Activated T-cell treated with anti-CD3 and anti-CD28 coated beads, Interleukin-2, amount 50 U/mL, for 72 hours (primary cell): Measurements from ENCODE around the gene MON2. TPM values are rescaled to one million over a fixed set of nuclear protein-coding genes. Genes with fewer than 3 reads are reported as not detected.

ENCODE experiments used
- ATAC-seq, 2 donors: fragments of 150-1000 bp; cut with Tn5 transposase; replicated peaks in 1 of 2; 2 replicates each; pipeline ENCODE4 v1.10.0; 2021; ENCODE audit warnings: moderate library complexity in 2 of 2, mild to moderate bottlenecking in 1 of 2
- DNase-seq, 2 donors: peaks; one replicate each; pipeline ENCODE4 v3.0.0; 2021 to 2022; ENCODE audit warnings: mixed read lengths in 1 of 2
- H3K27ac Mint-ChIP-seq: one replicate; pipeline ENCODE4 v1.8.0; 2022; ENCODE audit warnings: mild to moderate bottlenecking, moderate library complexity, mixed read lengths
- H3K27me3 Mint-ChIP-seq: one replicate; pipeline ENCODE4 v1.8.0; 2022; ENCODE audit warnings: low read depth, mixed read lengths
- H3K36me3 Mint-ChIP-seq, 2 donors: one replicate each; pipeline ENCODE4 v1.8.0; 2022; ENCODE audit warnings: mixed read lengths in 2 of 2, mild to moderate bottlenecking in 1 of 2; ENCODE audit not compliant: insufficient read depth in 2 of 2
- H3K4me1 Mint-ChIP-seq: one replicate; pipeline ENCODE4 v1.8.0; 2022; ENCODE audit warnings: low read depth, mixed read lengths
- H3K4me3 Mint-ChIP-seq, 2 donors: one replicate each; pipeline ENCODE4 v1.8.0; 2022; ENCODE audit warnings: mild to moderate bottlenecking in 2 of 2, mixed read lengths in 2 of 2, moderate library complexity in 2 of 2
- H3K9me3 Mint-ChIP-seq, 2 donors: one replicate each; pipeline ENCODE4 v1.8.0; 2022; ENCODE audit warnings: mixed read lengths in 2 of 2
- total RNA-seq, 2 donors: library from RNA; stranded (reverse); gene quantifications; one replicate each; pipeline ENCODE4 v1.2.3, GENCODE V29; 2022

The MON2 gene
- total RNA-seq, 2 donors from 2014 or later: 36.0 to 41.6 TPM

DNA sequence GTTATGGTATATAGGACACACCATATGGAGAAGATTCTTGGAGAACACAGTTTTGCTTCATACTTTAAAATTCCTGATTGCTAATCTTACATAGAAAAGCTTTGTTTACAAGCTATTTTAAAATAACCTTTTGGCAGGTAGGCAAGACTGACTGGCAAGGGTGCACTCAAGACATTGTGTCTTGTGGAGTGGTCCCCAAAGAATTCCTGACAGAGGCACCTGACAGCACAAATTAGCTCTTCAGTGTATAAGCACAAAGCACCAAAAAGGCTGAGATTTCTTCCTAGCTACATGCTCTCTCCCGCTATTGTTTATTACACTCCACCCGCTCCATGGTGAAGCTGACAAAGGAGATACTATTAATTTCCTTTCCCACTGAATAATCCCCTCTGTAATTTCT is 139.4 kb downstream of the MON2 start:
- no peak for ATAC-seq
- H3K36me3 Mint-ChIP-seq: peaks cover 2 to 3% of the 10 kb centered on the region in 2 donors
- DNase-seq: no peak
- H3K27me3 Mint-ChIP-seq: no peaks in the 10 kb centered on the region
- peaks cover 41% of the 10 kb centered on the region for H3K4me1 Mint-ChIP-seq
- H3K27ac Mint-ChIP-seq: no peak overlapping the region
- H3K9me3 Mint-ChIP-seq: no peaks in the 10 kb centered on the region
- peak overlapping the region in 1 of 2 donors; percentile 94 for H3K4me3 Mint-ChIP-seq

DNA sequence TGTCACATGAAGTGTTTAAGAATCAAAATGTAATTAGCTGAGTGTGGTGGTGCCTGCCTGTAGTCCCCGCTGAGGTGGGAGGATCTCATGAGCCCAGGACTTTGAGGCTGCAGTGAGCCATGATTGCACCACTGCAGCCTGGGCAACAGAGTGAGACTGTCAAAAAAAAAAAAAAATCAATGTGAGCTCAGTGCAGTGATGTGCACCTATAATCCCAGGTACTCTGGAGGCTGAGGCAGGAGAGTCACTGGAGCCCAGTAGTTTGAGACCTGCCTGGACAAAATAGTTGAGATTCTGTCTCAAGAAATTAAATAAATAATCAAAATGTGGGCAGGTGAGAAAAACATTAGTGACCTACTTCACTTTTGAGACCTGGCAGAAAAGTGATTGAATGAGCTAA is 140.0 kb downstream of the MON2 start:
- ATAC-seq (no peak), DNase-seq (no peak)
- no peak overlapping the region for H3K27ac Mint-ChIP-seq
- no peaks in the 10 kb centered on the region for H3K27me3 Mint-ChIP-seq
- peaks cover 36% of the 10 kb centered on the region for H3K4me1 Mint-ChIP-seq
- H3K36me3 Mint-ChIP-seq: peaks cover 2 to 3% of the 10 kb centered on the region in 2 donors
- H3K4me3 Mint-ChIP-seq: peak overlapping the region in 1 of 2 donors; percentile 37
- no peaks in the 10 kb centered on the region for H3K9me3 Mint-ChIP-seq

DNA sequence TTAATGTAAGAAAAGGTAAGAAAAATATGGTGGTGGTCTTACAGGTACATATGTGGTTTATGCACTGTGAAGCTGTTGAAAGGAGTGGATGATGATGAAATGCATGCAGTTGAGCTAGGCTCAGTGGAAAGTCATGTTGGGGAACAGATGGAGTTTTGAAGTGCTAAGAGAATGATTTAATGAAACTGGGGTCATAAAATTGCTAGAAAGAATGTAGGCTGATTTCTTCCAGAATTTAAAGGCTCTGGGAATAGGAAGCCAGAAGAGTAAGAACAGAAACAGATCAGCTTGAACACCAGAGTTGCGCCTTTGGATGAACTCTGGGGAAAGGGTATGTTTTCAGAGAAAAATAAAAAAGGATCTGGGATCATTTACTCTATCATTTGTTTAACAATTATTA is 146.5 kb downstream of the MON2 start:
- ATAC-seq (no peak), DNase-seq (no peak)
- Mint-ChIP-seq H3K4me1 (no peaks in the 10 kb centered on the region), H3K9me3 (no peaks in the 10 kb centered on the region), H3K27me3 (no peaks in the 10 kb centered on the region), H3K27ac (no peak overlapping the region), H3K4me3 (no peak overlapping the region), H3K36me3 (peaks cover 0 to 2% of the 10 kb centered on the region in 2 donors)

- Mint-ChIP-seq H3K9me3 (no peaks in the 10 kb centered on the region), H3K36me3 (no peaks in the 10 kb centered on the region), H3K27me3 (peaks cover 9% of the 10 kb centered on the region), H3K4me1 (no peaks in the 10 kb centered on the region), H3K27ac (no peak overlapping the region), H3K4me3 (no peak overlapping the region)
- ATAC-seq (no peak), DNase-seq (no peak)
These were observed 151.7 kb downstream of the MON2 start for GRCh38 chr12:62618319-62618718.

- no peak overlapping the region for H3K27ac Mint-ChIP-seq
- DNase-seq (no peak), ATAC-seq (no peak)
- H3K27me3 Mint-ChIP-seq: peaks cover 9% of the 10 kb centered on the region
- no peak overlapping the region for H3K4me3 Mint-ChIP-seq
- H3K4me1 Mint-ChIP-seq: no peaks in the 10 kb centered on the region
- H3K9me3 Mint-ChIP-seq: no peaks in the 10 kb centered on the region
- no peaks in the 10 kb centered on the region for H3K36me3 Mint-ChIP-seq
These were observed 152.3 kb downstream of the MON2 start for GRCh38 chr12:62618930-62619329.

DNA sequence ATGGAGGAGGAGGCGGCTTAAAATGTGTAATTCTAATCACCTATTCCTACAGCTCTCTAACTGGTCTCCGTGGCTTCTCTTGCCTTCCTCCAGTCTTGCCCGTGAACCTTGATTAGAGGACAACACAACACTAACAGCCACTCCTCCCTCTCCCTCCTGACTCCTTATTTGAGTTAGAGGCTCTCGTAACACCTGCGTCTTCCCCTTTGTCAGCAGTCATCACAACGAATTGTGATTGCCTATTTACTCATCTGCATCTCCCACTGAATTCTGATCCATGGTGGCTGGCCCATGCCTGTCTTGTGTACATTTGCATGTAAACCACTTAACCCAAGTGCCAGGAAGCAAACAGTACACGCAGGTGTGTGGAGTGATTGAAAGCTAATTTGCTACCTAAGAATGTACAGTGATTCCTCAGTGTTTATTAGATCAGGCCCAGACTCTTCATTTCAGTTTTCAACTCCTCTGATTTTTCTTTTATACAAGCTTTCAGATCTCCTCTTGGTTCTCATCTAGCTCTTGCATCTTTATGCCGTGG is 154.5 kb downstream of the MON2 start:
- no peak for DNase-seq
- no peak overlapping the region for H3K4me3 Mint-ChIP-seq

GRCh38 chr12:62622177-62622576 is 155.6 kb downstream of the MON2 start:
- Mint-ChIP-seq H3K27ac (no peak overlapping the region), H3K36me3 (no peaks in the 10 kb centered on the region), H3K27me3 (peaks cover 16% of the 10 kb centered on the region), H3K9me3 (no peaks in the 10 kb centered on the region), H3K4me1 (no peaks in the 10 kb centered on the region), H3K4me3 (no peak overlapping the region)
- ATAC-seq (no peak), DNase-seq (no peak)

More for the DNA sequence above, 154.5 kb downstream of the MON2 start:
- Mint-ChIP-seq H3K27ac (no peak overlapping the region), H3K4me1 (no peaks in the 10 kb centered on the region), H3K9me3 (no peaks in the 10 kb centered on the region), H3K27me3 (peaks cover 13% of the 10 kb centered on the region), H3K36me3 (no peaks in the 10 kb centered on the region)
- ATAC-seq: no peak

- Mint-ChIP-seq H3K9me3 (no peaks in the 10 kb centered on the region), H3K36me3 (no peaks in the 10 kb centered on the region), H3K4me1 (no peaks in the 10 kb centered on the region), H3K4me3 (no peak overlapping the region), H3K27me3 (peaks cover 46% of the 10 kb centered on the region), H3K27ac (peak overlapping the region; percentile 47)
- ATAC-seq (no peak), DNase-seq (no peak)
These were observed 158.6 kb downstream of the MON2 start for GRCh38 chr12:62625228-62625627.

- Mint-ChIP-seq H3K27ac (no peak overlapping the region), H3K4me1 (peaks cover 4% of the 10 kb centered on the region), H3K27me3 (peaks cover 57% of the 10 kb centered on the region), H3K36me3 (no peaks in the 10 kb centered on the region), H3K9me3 (no peaks in the 10 kb centered on the region), H3K4me3 (no peak overlapping the region)
- ATAC-seq (no peak), DNase-seq (no peak)
These were observed 160.6 kb downstream of the MON2 start for GRCh38 chr12:62627181-62627580.

- Mint-ChIP-seq H3K36me3 (peaks cover 0 to 1% of the 10 kb centered on the region in 2 donors), H3K27ac (peak overlapping the region; percentile 45), H3K27me3 (peaks cover 75% of the 10 kb centered on the region), H3K4me3 (no peak overlapping the region), H3K9me3 (no peaks in the 10 kb centered on the region), H3K4me1 (peaks cover 9% of the 10 kb centered on the region)
- DNase-seq: no peak
- no peak for ATAC-seq
These were observed 162.8 kb downstream of the MON2 start for GRCh38 chr12:62629413-62629812.

- peaks cover 0 to 1% of the 10 kb centered on the region in 2 donors for H3K36me3 Mint-ChIP-seq
- DNase-seq: no peak
- H3K9me3 Mint-ChIP-seq: no peaks in the 10 kb centered on the region
- no peak overlapping the region for H3K4me3 Mint-ChIP-seq
- H3K4me1 Mint-ChIP-seq: peaks cover 9% of the 10 kb centered on the region
- no peak for ATAC-seq
- no peak overlapping the region for H3K27ac Mint-ChIP-seq
- H3K27me3 Mint-ChIP-seq: peaks cover 81% of the 10 kb centered on the region
These were observed 163.5 kb downstream of the MON2 start for GRCh38 chr12:62629971-62630739.

GRCh38 chr12:62631471-62632410 is 165.1 kb downstream of the MON2 start:
- Mint-ChIP-seq H3K9me3 (no peaks in the 10 kb centered on the region), H3K27me3 (peaks cover 87% of the 10 kb centered on the region), H3K27ac (no peak overlapping the region), H3K36me3 (peaks cover 0 to 1% of the 10 kb centered on the region in 2 donors), H3K4me3 (peak overlapping the region; percentile 85 to 88), H3K4me1 (peaks cover 9% of the 10 kb centered on the region)
- peak; percentile 44 to 50 for DNase-seq
- ATAC-seq: peak; percentile 67 to 80

DNA sequence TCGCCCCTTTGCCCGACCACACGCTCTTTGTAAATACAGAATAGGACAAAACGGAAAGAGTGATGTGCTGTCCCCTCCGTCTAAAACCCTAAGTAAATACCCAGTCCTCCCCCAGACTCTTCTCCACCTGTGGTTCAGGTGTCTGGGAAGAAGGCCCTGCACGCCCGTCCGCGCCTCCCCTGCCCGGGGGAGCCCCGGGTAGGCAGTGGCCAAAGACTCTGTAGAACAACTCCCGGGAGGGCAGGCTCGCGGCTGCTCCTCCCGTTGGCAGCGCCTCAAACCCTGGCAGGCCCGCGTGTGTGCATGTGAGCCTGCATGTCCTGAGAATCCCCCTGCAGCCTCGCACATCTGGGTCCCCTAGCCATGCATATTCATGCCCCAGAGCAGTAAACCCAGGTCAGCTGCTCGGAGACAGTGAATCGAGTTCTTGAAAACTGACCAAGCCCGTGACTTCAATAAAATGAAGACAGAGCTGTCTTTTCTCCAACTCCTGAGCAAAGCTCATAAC is 165.8 kb downstream of the MON2 start:
- ATAC-seq: peak; percentile 37 to 53
- H3K9me3 Mint-ChIP-seq: no peaks in the 10 kb centered on the region

More for the DNA sequence above, 165.8 kb downstream of the MON2 start:
- Mint-ChIP-seq H3K36me3 (peaks cover 0 to 1% of the 10 kb centered on the region in 2 donors), H3K27ac (no peak overlapping the region), H3K27me3 (peaks cover 91% of the 10 kb centered on the region), H3K4me1 (peaks cover 9% of the 10 kb centered on the region), H3K4me3 (peak overlapping the region; percentile 85 to 88)
- peak; percentile 9 to 18 for DNase-seq
